Islet of Langerhans (tissue), 1 donor: ENCODE data around the gene CISD1.

Source experiments
- FAIRE-seq: peaks from one replicate; lab custom pipeline; 2011; peaks lifted over from hg19 to GRCh38; lab: Jason Lieb, UNC

The CISD1 gene

GRCh38 chr10:58316874-58317273 lies 47.9 kb downstream of the CISD1 start:
- peak; percentile 21 for FAIRE-seq

- FAIRE-seq, result no peak
These were observed 49.4 kb downstream of the CISD1 start for GRCh38 chr10:58318346-58318745.

- no peak for FAIRE-seq
These were observed 50.6 kb downstream of the CISD1 start for GRCh38 chr10:58319599-58319998.

GRCh38 chr10:58320351-58321049 lies 51.5 kb downstream of the CISD1 start:
- no peak for FAIRE-seq

GRCh38 chr10:58322072-58322834 lies 53.3 kb downstream of the CISD1 start:
- FAIRE-seq, result no peak

- no peak for FAIRE-seq
These were observed 53.9 kb downstream of the CISD1 start for GRCh38 chr10:58322835-58323209.

- FAIRE-seq, result no peak
These were observed 58.0 kb downstream of the CISD1 start for GRCh38 chr10:58326967-58327381.

- no peak for FAIRE-seq
These were observed 59.3 kb downstream of the CISD1 start for GRCh38 chr10:58328233-58328632.

- no peak for FAIRE-seq
These were observed 61.5 kb downstream of the CISD1 start for GRCh38 chr10:58330431-58330830.

- FAIRE-seq, result no peak
These were observed 62.7 kb downstream of the CISD1 start for GRCh38 chr10:58331646-58332045.

- no peak for FAIRE-seq
These were observed 65.9 kb downstream of the CISD1 start, which contains the start of gene UBE2D1 for GRCh38 chr10:58334817-58335305. Gene UBE2D1 (plus strand): TSS chr10:58335006. CDS start chr10:58335202, 196 bp downstream.

GRCh38 chr10:58335306-58336005 lies 66.5 kb downstream of the CISD1 start:
- FAIRE-seq, result no peak

GRCh38 chr10:58336242-58336641 lies 67.3 kb downstream of the CISD1 start:
- no peak for FAIRE-seq
